Muscle layer of colon (tissue), 2 donors: ENCODE data around the gene TTC34.
"Not testable (repeated sequence)": the region's sequence is repeated elsewhere in the genome, so short reads cannot be mapped to it uniquely, and the experiment has no call there.

Experiments
- H3K27ac ChIP-seq: one replicate; pipeline ENCODE4 v1.7.0; 2013; ENCODE audit warnings: low read depth, mild to moderate bottlenecking, low read length, moderate library complexity
- H3K27me3 ChIP-seq, 2 donors: one replicate each; pipeline ENCODE4 v1.7.0; 2013; ENCODE audit warnings: low read length in 2 of 2, mild to moderate bottlenecking in 2 of 2; ENCODE audit not compliant: insufficient read depth in 2 of 2, control insufficient read depth in 1 of 2
- H3K36me3 ChIP-seq: one replicate; pipeline ENCODE4 v1.7.0; 2013; ENCODE audit warnings: mild to moderate bottlenecking, low read length; ENCODE audit not compliant: insufficient read depth
- H3K4me1 ChIP-seq: one replicate; pipeline ENCODE4 v1.7.0; 2013; ENCODE audit warnings: mild to moderate bottlenecking, low read length; ENCODE audit not compliant: insufficient read depth
- H3K4me3 ChIP-seq, 2 donors: one replicate each; pipeline ENCODE4 v1.7.0; 2013; ENCODE audit warnings: low read length in 2 of 2, low read depth in 1 of 2, mild to moderate bottlenecking in 1 of 2, moderate library complexity in 1 of 2
- H3K9ac ChIP-seq: one replicate; pipeline ENCODE4 v1.7.0; 2013; ENCODE audit warnings: low read length
- H3K9me3 ChIP-seq: one replicate; pipeline ENCODE4 v1.7.0; 2013; ENCODE audit warnings: mild to moderate bottlenecking, low read length
- donor health status: abdominal sarcoma.
- donor health status: Adenocarcinoma of cecum.

The TTC34 gene

DNA sequence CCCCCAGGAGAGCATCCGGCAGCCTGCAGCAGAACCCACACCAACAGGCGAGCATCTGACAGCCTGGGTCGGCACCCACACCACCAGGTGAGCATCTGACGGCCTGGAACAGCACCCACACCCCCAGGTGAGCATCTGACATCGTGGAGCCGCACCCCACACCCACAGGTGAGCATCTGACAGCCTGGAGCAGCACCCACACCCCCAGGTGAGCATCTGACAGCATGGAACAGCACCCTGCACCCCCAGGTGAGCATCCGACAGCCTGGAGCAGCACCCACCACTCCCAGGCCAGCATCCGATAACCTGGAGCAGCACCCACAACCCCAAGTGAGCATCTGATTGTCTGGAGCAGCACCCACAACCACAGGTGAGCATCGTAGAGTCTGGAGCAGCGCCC lies 124.8 kb downstream of the TTC34 start:
- not testable (repeated sequence) for H3K4me3 ChIP-seq, H3K27me3 ChIP-seq, H3K27ac ChIP-seq, H3K36me3 ChIP-seq, H3K9ac ChIP-seq, H3K9me3 ChIP-seq, H3K4me1 ChIP-seq

DNA sequence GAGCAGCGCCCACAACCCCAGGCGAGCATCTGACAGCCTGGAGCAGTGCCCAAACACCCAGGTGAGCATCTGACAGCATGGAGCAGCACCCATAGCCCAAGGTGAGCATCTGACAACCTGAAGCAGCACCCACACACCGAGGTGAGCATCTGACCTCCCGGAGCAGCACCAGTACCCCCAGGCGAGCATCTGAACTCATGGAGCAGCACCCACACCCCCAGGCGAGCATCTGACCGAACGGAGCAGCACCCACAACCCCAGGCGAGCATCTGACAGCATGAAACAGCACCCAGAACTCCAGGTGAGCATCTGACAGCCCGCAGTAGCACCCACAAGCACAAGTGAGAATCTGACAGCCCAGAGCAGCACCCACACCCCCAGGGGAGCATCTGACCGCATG lies 129.8 kb downstream of the TTC34 start:
- not testable (repeated sequence) for H3K9me3 ChIP-seq, H3K9ac ChIP-seq, H3K27ac ChIP-seq, H3K27me3 ChIP-seq, H3K4me3 ChIP-seq, H3K36me3 ChIP-seq, H3K4me1 ChIP-seq

DNA sequence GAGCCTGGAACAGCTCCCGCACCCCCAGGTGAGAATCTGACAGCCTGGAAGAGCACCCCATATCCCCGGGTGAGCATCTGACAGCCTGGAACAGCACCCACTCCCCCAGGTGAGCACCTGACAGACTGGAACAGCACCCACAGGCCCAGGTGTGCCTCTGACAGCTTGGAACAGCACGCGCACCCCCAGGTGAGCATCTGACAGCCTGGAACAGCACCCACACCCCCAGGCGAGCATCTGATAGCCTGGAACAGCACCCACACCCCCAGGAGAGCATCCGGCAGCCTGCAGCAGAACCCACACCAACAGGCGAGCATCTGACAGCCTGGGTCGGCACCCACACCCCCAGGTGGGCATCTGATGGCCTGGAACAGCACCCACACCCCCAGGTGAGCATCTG lies 141.7 kb downstream of the TTC34 start:
- not testable (repeated sequence) for H3K4me3 ChIP-seq, H3K9ac ChIP-seq, H3K9me3 ChIP-seq, H3K27ac ChIP-seq, H3K4me1 ChIP-seq, H3K36me3 ChIP-seq, H3K27me3 ChIP-seq

DNA sequence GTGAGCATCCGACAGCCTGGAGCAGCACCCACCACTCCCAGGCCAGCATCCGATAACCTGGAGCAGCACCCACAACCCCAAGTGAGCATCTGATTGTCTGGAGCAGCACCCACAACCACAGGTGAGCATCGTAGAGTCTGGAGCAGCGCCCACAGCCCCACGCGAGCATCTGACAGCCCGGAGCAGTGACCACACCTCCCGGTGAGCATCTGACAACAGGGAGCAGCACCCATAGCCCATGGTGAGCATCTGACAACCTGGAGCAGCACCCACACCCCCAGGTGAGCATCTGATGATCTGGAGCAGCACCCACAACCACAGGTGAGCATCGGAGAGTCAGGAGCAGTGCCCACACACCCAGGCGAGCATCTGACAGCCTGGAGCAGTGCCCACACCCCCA lies 143.6 kb downstream of the TTC34 start:
- H3K27me3 ChIP-seq: peaks cover 0 to 13% of the 10 kb centered on the region in 2 donors
- not testable (repeated sequence) for H3K4me1 ChIP-seq, H3K36me3 ChIP-seq, H3K9me3 ChIP-seq, H3K9ac ChIP-seq, H3K4me3 ChIP-seq, H3K27ac ChIP-seq

DNA sequence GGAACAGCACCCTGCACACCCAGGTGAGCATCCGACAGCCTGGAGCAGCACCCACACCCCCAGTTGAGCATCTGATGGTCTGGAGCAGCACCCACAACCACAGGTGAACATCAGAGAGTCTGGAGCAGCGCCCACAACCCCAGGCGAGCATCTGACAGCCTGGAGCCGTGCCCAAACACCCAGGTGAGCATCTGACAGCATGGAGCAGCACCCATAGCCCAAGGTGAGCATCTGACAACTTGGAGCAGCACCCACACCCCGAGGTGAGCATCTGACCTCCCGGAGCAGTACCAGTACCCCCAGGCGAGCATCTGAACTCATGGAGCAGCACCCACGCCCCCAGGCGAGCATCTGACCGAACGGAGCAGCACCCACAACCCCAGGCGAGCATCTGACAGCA lies 144.4 kb downstream of the TTC34 start:
- H3K9ac ChIP-seq, H3K9me3 ChIP-seq: not testable (repeated sequence)

DNA sequence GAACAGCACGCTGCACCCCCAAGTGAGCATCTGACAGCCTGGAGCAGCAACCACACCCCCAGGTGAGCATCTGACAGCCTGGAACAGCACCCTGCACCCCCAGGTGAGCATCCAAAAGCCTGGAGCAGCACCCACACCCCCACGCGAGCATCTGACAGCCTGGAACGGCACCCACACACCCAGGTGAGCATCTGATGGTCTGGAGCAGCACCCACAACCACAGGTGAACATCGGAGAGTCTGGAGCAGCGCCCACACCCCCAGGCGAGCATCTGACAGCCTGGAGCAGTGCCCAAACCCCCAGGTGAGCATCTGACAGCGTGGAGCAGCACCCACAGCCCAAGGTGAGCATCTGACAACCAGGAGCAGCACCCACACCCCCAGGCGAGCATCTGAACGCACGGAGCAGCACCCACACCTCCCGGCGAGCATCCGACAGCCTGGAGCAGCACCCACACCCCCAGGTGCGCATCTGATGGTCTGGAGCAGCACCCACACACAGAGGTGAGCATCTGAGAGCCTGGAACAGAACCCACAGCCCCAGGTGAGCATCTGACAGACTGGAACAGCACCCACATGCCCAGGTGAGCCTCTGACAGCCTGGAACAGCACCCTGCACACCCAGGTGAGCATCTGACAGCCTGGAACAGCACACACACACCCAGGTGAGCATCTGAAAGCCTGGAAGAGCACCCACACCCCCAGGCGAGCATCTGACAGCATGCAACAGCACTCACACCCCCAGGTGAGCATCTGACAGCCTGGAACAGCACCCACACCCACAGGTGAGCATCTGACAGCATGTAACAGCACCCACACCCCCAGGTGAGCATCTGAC lies 145.7 kb downstream of the TTC34 start:
- H3K4me3 ChIP-seq, H3K27ac ChIP-seq, H3K9ac ChIP-seq, H3K36me3 ChIP-seq, H3K4me1 ChIP-seq, H3K9me3 ChIP-seq: not testable (repeated sequence)
- H3K27me3 ChIP-seq: peaks cover 0 to 13% of the 10 kb centered on the region in 2 donors

More for the DNA sequence above, 144.4 kb downstream of the TTC34 start:
- peaks cover 0 to 13% of the 10 kb centered on the region in 2 donors for H3K27me3 ChIP-seq
- not testable (repeated sequence) for H3K4me1 ChIP-seq, H3K36me3 ChIP-seq, H3K4me3 ChIP-seq, H3K27ac ChIP-seq

DNA sequence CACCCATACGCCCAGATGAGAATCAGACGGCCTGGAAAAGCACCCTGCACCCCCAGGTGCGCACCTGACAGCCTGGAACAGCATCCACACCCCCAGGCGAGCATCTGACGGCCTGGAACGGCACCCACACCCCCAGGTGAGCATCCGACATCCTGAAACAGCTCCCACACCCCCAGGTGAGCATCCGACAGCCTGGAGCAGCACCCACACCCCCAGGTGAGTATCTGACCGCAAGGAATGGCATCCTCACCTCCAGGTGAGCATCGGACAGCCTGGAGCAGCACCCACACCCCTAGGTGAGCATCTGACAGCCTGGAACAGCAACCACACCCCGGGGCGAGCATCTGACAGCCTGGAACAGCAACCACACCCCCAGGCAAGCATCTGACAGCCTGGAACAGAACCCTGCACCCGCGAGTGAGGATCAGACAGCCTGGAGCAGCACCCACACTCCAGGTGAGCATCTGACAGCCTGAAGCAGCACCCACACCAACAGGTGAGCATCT lies 147.0 kb downstream of the TTC34 start:
- H3K4me1 ChIP-seq, H3K9ac ChIP-seq, H3K27ac ChIP-seq, H3K9me3 ChIP-seq, H3K36me3 ChIP-seq, H3K4me3 ChIP-seq: not testable (repeated sequence)
- H3K27me3 ChIP-seq: peaks cover 0 to 13% of the 10 kb centered on the region in 2 donors

DNA sequence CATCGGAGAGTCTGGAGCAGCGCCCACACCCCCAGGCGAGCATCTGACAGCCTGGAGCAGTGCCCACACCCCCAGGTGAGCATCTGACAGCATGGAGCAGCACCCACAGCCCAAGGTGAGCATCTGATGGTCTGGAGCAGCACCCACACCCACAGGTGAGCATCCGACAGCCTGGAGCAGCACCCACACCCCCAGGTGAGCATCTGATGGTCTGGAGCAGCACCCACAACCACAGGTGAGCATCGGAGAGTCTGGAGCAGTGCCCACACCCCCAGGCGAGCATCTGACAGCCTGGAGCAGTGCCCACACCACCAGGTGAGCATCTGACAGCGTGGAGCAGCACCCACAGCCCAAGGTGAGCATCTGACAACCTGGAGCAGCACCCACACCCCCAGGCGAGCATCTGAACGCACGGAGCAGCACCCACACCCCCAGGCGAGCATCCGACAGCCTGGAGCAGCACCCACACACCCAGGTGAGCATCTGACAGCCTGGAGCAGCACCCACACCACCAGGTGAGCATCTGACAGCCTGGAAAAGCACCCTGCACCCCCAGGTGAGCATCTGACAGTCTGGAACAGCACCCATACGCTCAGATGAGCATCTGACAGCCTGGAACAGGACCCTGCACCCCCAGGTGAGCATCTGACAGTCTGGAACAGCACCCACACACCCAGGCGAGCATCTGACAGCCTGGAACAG lies 147.6 kb downstream of the TTC34 start:
- H3K36me3 ChIP-seq, H3K27ac ChIP-seq, H3K4me1 ChIP-seq, H3K9me3 ChIP-seq, H3K4me3 ChIP-seq, H3K9ac ChIP-seq: not testable (repeated sequence)
- peaks cover 0 to 13% of the 10 kb centered on the region in 2 donors for H3K27me3 ChIP-seq

DNA sequence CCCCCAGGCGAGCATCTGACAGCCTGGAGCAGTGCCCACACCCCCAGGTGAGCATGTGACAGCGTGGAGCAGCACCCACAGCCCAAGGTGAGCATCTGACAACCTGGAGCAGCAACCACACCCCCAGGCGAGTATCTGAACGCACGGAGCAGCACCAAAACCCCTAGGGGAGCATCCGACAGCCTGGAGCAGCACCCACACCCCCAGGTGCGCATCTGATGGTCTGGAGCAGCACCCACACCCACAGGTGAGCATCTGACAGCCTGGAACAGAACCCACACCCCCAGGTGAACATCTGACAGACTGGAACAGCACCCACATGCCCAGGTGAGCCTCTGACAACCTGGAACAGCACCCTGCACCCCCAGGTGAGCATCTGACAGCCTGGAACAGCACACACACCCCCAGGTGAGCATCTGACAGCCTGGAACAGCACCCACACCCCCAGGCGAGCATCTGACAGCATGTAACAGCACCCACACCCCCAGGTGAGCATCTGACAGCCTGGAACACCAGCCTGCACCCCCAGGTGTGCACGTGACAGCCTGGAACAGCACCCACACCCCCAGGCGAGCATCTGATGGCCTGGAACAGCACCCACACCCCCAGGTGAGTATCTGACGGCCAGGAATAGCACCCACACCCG lies 148.4 kb downstream of the TTC34 start:
- H3K27ac ChIP-seq, H3K4me1 ChIP-seq, H3K9ac ChIP-seq, H3K4me3 ChIP-seq, H3K9me3 ChIP-seq, H3K36me3 ChIP-seq: not testable (repeated sequence)
- H3K27me3 ChIP-seq: peaks cover 0 to 13% of the 10 kb centered on the region in 2 donors

DNA sequence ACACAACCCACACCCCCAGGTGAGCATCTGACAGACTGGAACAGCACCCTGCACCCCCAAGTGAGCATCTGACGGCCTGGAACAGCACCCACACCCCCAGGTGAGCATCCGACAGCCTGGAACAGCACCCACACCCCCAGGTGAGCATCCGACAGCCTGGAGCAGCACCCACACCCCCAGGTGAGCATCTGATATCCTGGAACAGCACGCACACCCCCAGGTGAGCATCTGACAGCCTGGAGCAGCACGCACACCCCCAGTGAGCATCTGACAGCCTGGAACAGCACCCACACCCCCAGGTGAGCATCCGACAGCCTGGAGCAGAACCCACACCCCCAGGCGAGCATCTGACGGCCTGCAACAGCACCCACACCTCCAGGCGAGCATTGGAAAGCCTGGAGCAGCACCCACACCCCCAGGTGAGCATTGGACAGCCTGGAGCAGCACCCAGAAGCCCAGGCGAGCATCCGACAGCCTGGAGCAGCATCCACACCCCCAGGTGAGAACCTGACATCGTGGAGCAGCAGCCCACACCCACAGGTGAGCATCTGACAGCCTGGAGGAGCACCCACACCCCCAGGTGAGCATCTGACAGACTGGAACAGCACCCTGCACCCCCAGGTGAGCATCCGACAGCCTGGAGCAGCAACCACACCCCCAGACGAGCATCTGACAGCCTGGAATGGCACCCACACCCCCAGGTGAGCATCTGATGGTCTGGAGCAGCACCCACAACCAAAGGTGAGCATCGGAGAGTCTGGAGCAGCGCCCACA lies 149.2 kb downstream of the TTC34 start:
- not testable (repeated sequence) for H3K27ac ChIP-seq, H3K4me3 ChIP-seq, H3K9ac ChIP-seq, H3K4me1 ChIP-seq, H3K36me3 ChIP-seq, H3K9me3 ChIP-seq
- peaks cover 0 to 13% of the 10 kb centered on the region in 2 donors for H3K27me3 ChIP-seq
